Adrenal gland (tissue), 12 donors: ENCODE measurements around the gene ZNF792. TPM values are rescaled to one million over a fixed set of nuclear protein-coding genes. Genes with fewer than 3 reads are reported as not detected.

ENCODE experiments used
- DNase-seq, 7 donors: peaks; one replicate each; pipeline ENCODE4 v3.0.0-alpha.2; 2019 to 2020
- H3K27ac ChIP-seq, 5 donors: fragments of 200-600 bp; sonication (generic) in 4 of 5; 1 replicate in 3 of 5; 2 replicates in 2 of 5; pipeline versions ENCODE4 v1.5.1 to v1.8.0; 2016 to 2020; ENCODE audit warnings: mild to moderate bottlenecking in 1 of 5
- H3K27me3 ChIP-seq: fragments of 200-600 bp; 2 replicates; pipeline ENCODE4 v1.8.0; 2021
- H3K36me3 ChIP-seq, 2 donors: fragments of 200-600 bp; replicated peaks in 1 of 2; 1 replicate in 1 of 2; 2 replicates in 1 of 2; pipeline versions ENCODE4 v1.5.1 to v1.8.0; 2018 to 2022
- H3K4me1 ChIP-seq, 2 donors: fragments of 200-600 bp; replicated peaks in 1 of 2; 1 replicate in 1 of 2; 2 replicates in 1 of 2; pipeline versions ENCODE4 v1.5.1 to v1.8.0; 2018 to 2021
- H3K4me3 ChIP-seq, 4 donors: fragments of 200-600 bp; sonication (generic) in 3 of 4; one replicate each; pipeline ENCODE4 v1.5.1; 2016 to 2018
- H3K9me3 ChIP-seq, 3 donors: fragments of 200-600 bp; sonication (generic) in 1 of 3; replicated peaks in 1 of 3; 1 replicate in 2 of 3; 2 replicates in 1 of 3; pipeline versions ENCODE4 v1.5.1 to v1.8.0; 2016 to 2021
- POLR2A ChIP-seq, 2 donors: fragments of 450-650 bp; IDR thresholded peaks; one replicate each; pipeline ENCODE4 v1.6.1; 2017; ENCODE audit warnings: antibody characterized with exemption in 2 of 2, mild to moderate bottlenecking in 2 of 2, moderate library complexity in 1 of 2
- WGBS, 4 donors: extraction: QIAGEN DNeasy Blood & Tissue Kit in 2 of 4; methylation state at CpG; one replicate each; pipeline versions ENCODE4 v1.1.5 to v1.1.7; 2013 to 2017; 5-methylcytosine and 5-hydroxymethylcytosine counted together
- intact Hi-C, 2 donors: fragments of 100-400 bp; cut with DNase I; formaldehyde crosslinking; loops; one replicate each; pipeline versions ENCODE4 v1.14.1 to v1.15.0; 2022 to 2023
- polyA plus RNA-seq, 3 donors: library from polyadenylated mRNA; stranded (reverse); fragments of 200-250 nt in 2 of 3; fragments of 350-450 nt in 1 of 3; fragmentation: Illumina TruSeq in 1 of 3; extraction: RNeasy Lipid Tissue Mini Kit (QIAGEN cat#74804) in 1 of 3; gene quantifications; one replicate each; pipeline ENCODE4 v1.2.3, GENCODE V29; 2013 to 2014
- total RNA-seq, 9 donors: library from RNA; depleted of rRNA in 4 of 9; stranded (reverse); fragments of >200 nt in 4 of 9; fragments of 120-200 nt in 1 of 9; fragmentation: NEBNext Ultra II Directional in 1 of 9; extraction: Animal tissue kit (Norgen Biotek cat#: 25700) in 1 of 9; gene quantifications; one replicate each; pipeline versions ENCODE4 v1.1.0 to v1.2.4, GENCODE V29; 2013 to 2023
- TF ChIP-seq, protein P1 (sequence below), 6 experiments: fragments of 450-650 bp in 4 of 6; fragments of 200-600 bp in 2 of 6; sonication (generic) in 1 of 6; IDR thresholded peaks; 1 replicate in 5 of 6; 2 replicates in 1 of 6; pipeline versions ENCODE4 v1.5.1 to v1.8.0; 2016 to 2021; ENCODE audit warnings: antibody characterized with exemption in 6 of 6, mild to moderate bottlenecking in 2 of 6, moderate library complexity in 1 of 6
- donor health status: healthy with polysubstance abuse.
- donor health status: Bipolar disorder and iron deficiency.
- donor health status: DM: yes; HTN: yes; CAD: no.
- donor health status: DM: no; HTN: no; CAD: no.
- donor health status: DM: no; HTN: no; CAD: no.
- donor health status: DM: yes; HTN: yes; CAD: no.

The ZNF792 gene
- total and polyA plus RNA-seq, 12 donors = 0.61 to 8.4 (median 6.5) TPM

DNA sequence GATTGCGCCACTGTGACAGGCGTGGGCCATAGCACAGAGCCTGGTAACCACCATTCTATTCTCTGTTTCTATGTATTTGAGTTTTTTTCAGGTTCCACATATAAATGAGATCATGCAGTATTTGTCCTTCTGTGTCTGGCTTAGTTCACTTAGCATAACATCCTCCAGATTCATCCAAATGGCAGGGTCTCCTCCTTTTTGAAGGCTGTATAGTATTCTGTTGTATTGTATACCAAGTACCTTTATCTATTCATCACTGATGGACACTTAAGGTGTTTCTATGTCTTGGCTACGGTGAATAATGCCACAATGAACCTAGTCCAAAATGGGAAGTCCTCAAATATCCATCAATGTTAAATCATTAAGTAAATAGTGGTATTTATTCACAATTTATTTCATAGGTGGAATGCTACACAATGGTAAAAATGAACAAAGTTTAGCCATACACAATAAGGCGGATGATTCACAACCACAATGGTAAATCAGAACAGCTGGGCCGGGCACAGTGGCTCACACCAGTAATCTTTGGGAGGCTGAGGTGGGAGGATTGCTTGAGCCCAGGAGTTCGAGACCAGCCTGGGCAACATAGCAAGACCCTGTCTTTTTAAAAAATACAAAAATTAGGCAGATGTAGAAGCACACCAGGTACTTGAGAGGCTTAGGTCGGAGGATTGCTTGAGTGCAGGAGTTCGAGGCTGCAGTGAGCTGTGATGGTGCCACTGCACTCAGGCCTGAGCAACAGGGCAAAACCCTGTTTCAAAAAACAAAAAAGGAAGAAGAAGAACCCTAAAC lies 27.7 kb upstream of the ZNF792 start:
- Histone ChIP-seq H3K27ac (no peak overlapping the region), H3K4me1 (peaks cover 0 to 9% of the 10 kb centered on the region in 2 donors), H3K36me3 (no peaks in the 10 kb centered on the region), H3K9me3 (no peaks in the 10 kb centered on the region), H3K4me3 (no peak overlapping the region), H3K27me3 (no peaks in the 10 kb centered on the region)
- no peak for TF ChIP-seq POLR2A (IDR thresholded peaks at IDR 0.05)
- TF ChIP-seq, protein P1, sequence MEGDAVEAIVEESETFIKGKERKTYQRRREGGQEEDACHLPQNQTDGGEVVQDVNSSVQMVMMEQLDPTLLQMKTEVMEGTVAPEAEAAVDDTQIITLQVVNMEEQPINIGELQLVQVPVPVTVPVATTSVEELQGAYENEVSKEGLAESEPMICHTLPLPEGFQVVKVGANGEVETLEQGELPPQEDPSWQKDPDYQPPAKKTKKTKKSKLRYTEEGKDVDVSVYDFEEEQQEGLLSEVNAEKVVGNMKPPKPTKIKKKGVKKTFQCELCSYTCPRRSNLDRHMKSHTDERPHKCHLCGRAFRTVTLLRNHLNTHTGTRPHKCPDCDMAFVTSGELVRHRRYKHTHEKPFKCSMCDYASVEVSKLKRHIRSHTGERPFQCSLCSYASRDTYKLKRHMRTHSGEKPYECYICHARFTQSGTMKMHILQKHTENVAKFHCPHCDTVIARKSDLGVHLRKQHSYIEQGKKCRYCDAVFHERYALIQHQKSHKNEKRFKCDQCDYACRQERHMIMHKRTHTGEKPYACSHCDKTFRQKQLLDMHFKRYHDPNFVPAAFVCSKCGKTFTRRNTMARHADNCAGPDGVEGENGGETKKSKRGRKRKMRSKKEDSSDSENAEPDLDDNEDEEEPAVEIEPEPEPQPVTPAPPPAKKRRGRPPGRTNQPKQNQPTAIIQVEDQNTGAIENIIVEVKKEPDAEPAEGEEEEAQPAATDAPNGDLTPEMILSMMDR (IDR thresholded peaks at IDR 0.05) = no peak
- DNase-seq = no peak
- intact Hi-C loops = no loop called here
- 85 to 93% (median 87%) methylated on average over 8 of the region's 8 CpGs for WGBS, 4 donors

DNA sequence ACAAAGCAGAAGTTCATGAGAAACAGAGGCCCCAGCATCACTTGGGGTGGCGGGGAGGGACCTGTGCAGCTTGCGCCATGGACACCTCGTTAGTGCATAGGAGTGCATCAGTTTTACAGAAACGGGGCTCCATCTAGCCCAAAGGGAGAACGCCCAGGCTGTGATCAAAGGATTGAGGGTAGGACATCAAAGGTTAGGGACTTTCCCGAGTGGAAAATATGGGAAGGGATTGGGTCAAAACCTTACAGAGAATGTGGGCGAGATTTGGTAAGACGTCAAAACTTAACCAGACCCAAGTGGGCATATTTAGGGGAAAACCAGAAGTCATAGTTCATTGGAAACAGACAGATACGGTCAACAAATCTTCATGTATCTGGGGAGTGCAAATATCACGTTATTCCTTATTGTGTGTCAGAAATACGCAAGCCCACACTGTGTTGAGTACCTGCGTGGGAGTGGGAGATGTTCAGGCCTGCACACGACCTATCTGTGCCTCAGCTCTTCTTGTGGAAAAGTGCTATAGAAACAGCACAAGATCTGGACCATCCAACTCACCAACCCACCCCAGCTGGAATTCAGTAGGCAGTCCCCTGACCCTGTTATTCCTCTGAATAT lies 26.7 kb upstream of the ZNF792 start:
- Histone ChIP-seq H3K27ac (no peak overlapping the region), H3K9me3 (no peaks in the 10 kb centered on the region), H3K4me1 (peaks cover 0 to 9% of the 10 kb centered on the region in 2 donors), H3K36me3 (no peaks in the 10 kb centered on the region), H3K27me3 (no peaks in the 10 kb centered on the region), H3K4me3 (no peak overlapping the region)
- WGBS, 4 donors = 83 to 88% (median 84%) methylated on average over 13 of the region's 13 CpGs
- no peak for DNase-seq
- TF ChIP-seq, protein P1 (IDR thresholded peaks at IDR 0.05) = no peak
- no peak for TF ChIP-seq POLR2A (IDR thresholded peaks at IDR 0.05)
- intact Hi-C loops = no loop called here

DNA sequence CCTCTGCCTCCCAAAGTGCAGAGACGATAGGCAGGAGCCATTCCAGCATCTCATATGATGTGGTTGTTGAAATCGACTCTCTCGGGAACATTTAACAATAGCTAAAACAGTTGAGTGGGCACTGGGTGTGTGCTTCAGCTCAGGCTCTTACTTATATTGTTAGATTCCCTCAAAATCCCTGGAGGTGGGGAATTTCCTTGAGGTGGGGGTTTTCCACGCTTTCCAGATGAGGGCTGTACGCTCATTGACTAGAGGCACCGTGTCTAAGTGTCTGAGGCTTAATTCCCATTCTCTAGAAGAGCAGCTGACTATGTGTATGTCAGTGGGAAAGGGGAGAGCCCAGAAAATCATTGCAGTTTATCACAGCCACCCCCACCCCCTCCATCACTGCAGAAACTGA lies 25.3 kb upstream of the ZNF792 start:
- Histone ChIP-seq H3K36me3 (no peaks in the 10 kb centered on the region), H3K9me3 (no peaks in the 10 kb centered on the region), H3K27me3 (no peaks in the 10 kb centered on the region), H3K27ac (no peak overlapping the region), H3K4me3 (no peak overlapping the region), H3K4me1 (peaks cover 0 to 5% of the 10 kb centered on the region in 2 donors)
- DNase-seq = no peak
- TF ChIP-seq, protein P1 (IDR thresholded peaks at IDR 0.05) = no peak
- TF ChIP-seq POLR2A (IDR thresholded peaks at IDR 0.05) = no peak
- intact Hi-C loops = no loop called here
- WGBS, 4 donors = 85 to 92% (median 89%) methylated on average over 6 of the region's 6 CpGs

DNA sequence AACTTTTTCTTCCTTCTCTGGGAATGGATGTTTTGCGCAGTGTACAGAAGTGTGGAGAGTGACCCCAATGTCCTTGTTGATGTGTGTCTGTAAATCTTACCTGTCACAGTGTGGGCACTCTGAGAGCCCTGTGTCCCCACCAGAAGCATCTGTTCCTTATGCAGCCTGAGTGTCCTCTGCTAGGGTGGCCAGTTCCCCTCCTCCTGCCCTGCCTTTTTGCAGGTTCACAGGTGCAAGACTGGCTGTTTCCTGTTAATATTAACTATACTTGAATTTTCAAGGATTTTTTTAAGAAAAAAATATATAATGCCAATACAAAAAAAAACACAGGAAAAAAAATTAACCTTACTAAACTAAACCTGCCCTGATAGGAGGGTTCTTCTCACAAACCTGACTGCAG lies 24.1 kb upstream of the ZNF792 start:
- Histone ChIP-seq H3K9me3 (no peaks in the 10 kb centered on the region), H3K27me3 (no peaks in the 10 kb centered on the region), H3K4me1 (peaks cover 0 to 5% of the 10 kb centered on the region in 2 donors), H3K27ac (no peak overlapping the region), H3K36me3 (no peaks in the 10 kb centered on the region), H3K4me3 (no peak overlapping the region)
- no peak for DNase-seq
- 100% methylated on average over 1 of the region's 1 CpG for WGBS, 4 donors
- TF ChIP-seq, protein P1 (IDR thresholded peaks at IDR 0.05) = no peak
- TF ChIP-seq POLR2A (IDR thresholded peaks at IDR 0.05) = no peak
- intact Hi-C loops = no loop called here
